Measurements from ENCODE around the gene KIR2DL1.
"Not testable (repeated sequence)": the region's sequence is repeated elsewhere in the genome, so short reads cannot be mapped to it uniquely, and the experiment has no call there.

DNA sequence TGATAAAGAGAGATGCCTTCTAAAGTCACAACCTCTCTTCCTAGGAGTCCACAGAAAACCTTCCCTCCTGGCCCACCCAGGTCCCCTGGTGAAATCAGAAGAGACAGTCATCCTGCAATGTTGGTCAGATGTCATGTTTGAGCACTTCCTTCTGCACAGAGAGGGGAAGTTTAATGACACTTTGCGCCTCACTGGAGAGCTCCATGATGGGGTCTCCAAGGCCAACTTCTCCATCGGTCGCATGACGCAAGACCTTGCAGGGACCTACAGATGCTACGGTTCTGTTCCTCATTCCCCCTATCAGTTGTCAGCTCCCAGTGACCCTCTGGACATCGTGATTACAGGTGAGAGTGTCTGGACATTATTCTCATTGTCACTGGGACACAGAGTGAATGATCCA lies 18.6 kb downstream of the KIR2DL1 start:
- TF ChIP-seq, protein P1, sequence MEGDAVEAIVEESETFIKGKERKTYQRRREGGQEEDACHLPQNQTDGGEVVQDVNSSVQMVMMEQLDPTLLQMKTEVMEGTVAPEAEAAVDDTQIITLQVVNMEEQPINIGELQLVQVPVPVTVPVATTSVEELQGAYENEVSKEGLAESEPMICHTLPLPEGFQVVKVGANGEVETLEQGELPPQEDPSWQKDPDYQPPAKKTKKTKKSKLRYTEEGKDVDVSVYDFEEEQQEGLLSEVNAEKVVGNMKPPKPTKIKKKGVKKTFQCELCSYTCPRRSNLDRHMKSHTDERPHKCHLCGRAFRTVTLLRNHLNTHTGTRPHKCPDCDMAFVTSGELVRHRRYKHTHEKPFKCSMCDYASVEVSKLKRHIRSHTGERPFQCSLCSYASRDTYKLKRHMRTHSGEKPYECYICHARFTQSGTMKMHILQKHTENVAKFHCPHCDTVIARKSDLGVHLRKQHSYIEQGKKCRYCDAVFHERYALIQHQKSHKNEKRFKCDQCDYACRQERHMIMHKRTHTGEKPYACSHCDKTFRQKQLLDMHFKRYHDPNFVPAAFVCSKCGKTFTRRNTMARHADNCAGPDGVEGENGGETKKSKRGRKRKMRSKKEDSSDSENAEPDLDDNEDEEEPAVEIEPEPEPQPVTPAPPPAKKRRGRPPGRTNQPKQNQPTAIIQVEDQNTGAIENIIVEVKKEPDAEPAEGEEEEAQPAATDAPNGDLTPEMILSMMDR (IDR thresholded peaks at IDR 0.05 in 2 of 3, conservative IDR thresholded peaks at IDR 0.05 in 1 of 3; ENCODE audit: control insufficient read depth in 2 of 3, extremely low read depth in 1 of 3, insufficient read depth in 1 of 3, low read depth in 3 of 3, low read length in 3 of 3) = not testable (repeated sequence)
- TF ChIP-seq SREBF2 (IDR thresholded peaks at IDR 0.05; ENCODE audit: low read length); GABPA (IDR thresholded peaks at IDR 0.05; ENCODE audit: low read depth); SMC3 (IDR thresholded peaks at IDR 0.05; ENCODE audit: borderline replicate concordance, low read length); FOXM1 (IDR thresholded peaks at IDR 0.05; ENCODE audit: low read depth, low read length): not testable (repeated sequence)
- TF ChIP-seq, protein P2, sequence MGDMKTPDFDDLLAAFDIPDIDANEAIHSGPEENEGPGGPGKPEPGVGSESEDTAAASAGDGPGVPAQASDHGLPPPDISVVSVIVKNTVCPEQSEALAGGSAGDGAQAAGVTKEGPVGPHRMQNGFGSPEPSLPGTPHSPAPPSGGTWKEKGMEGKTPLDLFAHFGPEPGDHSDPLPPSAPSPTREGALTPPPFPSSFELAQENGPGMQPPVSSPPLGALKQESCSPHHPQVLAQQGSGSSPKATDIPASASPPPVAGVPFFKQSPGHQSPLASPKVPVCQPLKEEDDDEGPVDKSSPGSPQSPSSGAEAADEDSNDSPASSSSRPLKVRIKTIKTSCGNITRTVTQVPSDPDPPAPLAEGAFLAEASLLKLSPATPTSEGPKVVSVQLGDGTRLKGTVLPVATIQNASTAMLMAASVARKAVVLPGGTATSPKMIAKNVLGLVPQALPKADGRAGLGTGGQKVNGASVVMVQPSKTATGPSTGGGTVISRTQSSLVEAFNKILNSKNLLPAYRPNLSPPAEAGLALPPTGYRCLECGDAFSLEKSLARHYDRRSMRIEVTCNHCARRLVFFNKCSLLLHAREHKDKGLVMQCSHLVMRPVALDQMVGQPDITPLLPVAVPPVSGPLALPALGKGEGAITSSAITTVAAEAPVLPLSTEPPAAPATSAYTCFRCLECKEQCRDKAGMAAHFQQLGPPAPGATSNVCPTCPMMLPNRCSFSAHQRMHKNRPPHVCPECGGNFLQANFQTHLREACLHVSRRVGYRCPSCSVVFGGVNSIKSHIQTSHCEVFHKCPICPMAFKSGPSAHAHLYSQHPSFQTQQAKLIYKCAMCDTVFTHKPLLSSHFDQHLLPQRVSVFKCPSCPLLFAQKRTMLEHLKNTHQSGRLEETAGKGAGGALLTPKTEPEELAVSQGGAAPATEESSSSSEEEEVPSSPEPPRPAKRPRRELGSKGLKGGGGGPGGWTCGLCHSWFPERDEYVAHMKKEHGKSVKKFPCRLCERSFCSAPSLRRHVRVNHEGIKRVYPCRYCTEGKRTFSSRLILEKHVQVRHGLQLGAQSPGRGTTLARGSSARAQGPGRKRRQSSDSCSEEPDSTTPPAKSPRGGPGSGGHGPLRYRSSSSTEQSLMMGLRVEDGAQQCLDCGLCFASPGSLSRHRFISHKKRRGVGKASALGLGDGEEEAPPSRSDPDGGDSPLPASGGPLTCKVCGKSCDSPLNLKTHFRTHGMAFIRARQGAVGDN (IDR thresholded peaks at IDR 0.05) = not testable (repeated sequence)
